ENCODE results near the gene GGT1.
"Not testable (repeated sequence)": the region's sequence is repeated elsewhere in the genome, so short reads cannot be mapped to it uniquely, and the experiment has no call there.

GGT1 gene

DNA sequence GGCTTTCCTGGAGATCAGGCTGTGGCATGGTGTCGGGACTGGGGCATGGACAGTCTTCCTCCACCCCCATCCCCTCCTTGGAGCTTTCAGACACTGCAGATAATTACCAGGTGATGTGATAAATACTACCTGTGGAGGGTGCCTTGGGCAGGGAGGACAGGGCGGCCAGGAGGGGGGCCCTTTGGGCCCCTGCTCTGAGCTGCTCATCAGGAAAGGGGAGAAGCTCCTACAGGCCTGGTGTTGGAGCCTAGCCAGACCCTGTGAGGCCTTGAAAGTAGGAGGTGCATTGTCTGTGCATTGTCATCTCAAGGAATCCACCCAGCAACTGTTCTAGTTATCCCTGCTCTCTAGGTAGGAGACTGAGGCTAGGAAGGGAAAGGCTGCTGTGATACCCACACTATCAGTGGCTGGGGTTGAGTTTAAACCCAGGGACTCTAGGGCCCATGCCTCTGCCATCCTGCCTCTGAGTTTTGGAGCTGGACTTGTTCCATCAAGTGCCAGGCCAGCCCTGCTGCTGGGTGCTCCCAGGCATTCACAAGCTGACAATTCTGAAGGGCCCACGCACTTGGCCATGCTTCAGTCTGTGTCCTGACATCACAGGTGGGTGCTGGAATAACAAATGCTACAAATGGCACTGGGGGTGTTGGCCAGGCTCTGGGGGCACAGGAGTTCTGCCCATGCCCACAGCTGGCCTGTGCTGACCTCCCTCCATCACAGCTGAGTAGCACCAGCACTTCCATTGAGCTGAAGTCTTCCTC, 2.9 kb upstream of the GGT1 start:
- peak; percentile 87 for DNase-seq

DNA sequence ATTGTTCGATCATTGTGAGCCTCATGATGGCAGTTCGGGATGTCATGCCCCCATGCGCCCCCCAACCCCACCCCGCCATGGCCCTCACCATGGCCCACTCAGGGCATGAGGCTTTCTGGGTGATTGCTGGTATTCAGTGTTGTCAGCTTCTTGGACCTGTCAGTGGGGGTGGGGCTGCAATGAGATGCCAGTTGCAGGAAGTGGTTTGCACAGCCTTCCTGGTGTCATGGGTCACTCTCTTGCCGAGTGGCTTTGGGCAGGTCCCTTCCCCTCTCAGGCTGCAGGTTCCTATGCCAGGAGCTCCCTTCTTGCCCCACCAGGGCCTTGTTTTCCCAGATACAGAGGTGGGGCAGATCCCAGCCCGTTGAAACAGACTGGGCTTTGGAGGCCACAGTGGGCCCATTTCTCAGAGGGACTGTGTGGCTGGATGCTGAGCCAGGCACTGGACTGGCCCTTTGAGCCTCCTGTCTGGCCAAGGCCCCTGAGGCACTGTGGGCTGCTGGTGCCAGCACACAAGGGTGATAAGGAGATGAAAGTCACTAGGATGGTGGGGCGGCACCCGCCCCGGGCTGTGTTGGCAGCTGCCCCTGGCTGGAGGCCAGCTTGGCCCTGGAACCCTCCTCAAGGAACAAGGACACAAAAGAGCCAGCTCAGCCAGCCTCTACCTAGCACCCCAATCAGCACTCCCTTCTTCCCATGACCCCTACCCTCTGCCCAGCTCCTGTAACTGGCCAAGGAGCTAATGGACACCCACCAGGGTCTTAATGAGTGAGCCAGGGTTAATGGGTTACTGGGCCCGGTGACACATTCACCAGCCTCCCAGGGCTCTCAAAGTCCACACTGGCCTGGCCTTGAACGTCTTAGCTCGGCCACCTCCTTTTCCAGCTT, 1.5 kb upstream of the GGT1 start:
- peak; percentile 94 for DNase-seq

DNA sequence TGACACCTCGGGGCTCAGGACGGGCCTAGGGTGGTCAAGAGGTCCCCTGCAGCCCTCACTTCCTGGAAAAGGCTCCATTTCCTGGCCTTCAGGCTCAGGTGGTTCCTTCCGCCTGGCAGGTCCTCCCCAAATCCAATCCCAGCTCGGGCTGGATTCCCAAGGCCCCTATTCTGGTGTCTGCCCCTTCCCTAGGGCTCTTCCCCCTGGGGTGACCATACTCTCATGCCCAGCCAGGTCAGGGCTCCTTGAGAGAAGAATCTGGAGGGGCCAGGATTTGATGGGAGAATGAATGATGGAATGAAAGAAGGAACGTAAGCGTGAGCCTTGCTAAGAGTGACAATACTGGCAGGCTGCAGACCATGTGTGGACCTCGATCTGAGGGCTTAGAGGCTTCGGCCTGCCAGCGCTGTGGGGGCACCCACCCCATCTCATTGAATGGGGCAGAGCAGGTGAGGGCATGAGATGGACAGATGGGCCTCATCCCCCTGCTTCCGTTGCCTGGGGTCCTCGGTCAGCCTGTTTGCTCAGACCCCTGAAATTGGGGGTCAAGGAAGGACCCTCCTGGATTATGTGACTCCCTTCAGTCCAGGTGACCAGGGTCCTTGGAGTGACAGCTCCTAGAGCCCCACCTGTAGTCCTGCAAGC, 766 bp upstream of the GGT1 start:
- not testable (repeated sequence) for DNase-seq

DNA sequence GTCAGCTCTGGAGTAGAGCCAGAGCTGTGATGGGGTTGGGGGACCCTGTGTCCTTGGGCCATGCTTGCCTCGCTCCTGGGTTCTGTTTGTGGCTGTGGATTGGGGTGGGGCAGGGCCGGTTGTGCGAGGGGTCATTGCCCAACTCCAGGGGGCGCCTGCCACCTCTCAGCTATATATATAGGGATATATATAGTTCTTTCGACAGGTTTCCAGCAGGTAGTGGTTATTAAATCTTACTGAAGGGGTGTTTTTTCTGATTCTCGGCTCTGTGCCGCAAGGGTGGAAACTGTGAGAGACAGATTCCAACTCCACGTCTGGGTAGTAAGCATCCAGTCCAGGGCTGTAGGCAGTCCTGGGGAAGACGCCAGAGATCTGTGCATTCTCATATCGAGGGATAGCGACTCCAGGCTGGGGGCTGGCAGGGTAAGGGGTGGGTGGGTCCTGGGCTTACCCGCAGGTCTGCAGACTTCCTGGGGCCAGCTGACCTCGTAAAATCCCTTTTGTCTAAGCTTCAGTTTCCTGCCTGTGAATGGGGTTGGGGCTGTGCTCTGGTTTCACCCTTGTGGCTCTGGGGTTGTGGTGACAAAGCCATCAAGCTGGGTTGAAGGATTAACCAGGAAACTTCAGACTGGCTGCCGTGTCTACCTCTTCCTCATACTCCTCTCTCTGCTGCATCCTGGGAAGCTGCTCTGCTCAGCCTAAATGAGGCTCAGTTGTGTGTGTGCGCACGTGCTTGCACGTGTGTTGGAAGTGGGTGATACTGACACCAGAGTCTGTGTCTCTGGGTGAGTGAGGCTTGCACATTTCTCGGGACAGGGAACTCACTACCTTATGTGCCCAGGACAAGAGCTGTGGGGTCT, 1.0 kb downstream of the GGT1 start:
- DNase-seq: peak; percentile 46

DNA sequence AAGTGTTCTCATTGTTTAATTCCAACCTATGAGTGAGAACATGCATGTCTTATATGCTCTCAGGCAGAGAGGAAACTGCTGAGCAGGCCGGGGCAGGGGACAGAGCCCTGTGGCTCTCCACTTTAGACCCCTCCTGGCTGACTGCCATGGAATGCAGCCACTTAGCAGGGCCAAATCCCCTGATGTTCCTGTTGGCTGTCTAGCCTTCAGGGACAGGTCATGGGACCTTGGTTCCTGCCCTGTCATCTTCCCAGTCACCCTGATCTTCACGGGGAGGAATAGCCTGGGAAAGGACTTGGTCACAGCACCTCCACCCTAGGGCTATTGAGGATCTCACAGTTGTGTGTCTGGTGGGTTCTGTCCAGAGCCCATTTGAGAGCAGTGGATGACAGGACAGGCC, 3.3 kb downstream of the GGT1 start:
- not testable (repeated sequence) for DNase-seq

DNA sequence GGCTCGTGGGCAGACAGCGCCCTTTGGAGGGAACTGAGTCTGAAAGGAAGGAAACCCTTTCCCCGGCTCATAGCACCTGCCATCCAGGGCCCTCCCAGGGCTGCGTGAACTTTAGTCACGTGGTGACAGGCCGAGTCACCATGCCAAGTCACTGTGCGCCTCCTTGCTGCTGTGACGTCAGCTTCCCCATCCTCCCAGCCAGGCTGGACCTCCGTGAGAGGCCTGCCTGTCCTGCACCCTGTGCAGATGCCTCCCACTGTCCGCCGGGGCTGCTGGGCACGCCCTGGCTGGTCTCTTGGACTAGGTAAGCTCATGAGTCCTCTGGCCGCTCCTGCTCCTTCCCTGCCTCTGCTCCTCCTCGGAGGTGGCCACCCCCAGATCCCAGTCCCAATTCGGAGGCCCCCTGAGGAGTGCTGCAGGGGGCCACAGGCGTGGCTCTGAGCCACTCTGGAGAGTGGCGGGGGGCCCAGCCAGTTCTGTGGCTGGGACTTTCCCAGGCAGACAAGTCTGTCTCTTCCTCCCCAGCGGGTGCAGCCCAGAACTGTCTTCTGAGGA, 4.5 kb downstream of the GGT1 start:
- DNase-seq: peak; percentile 80

DNA sequence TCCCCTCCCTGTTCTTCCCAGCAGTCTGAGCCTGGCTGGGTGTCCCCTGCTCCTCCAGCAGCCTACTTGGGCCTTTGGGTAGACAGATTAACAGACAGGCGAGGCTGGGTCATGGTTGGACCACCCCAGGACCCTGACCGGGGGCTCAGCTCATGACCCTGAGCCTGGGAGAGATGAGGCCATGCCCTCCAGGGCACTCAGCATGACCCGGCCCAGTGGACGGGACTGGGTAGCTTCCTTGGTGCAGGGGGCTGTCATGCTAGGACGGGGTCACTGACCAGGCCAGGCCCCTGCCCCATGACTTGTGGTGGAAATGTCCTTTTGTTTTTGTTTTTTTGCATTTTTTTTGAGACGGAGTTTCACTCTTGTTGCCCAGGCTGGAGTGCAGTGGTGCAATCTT, 5.3 kb downstream of the GGT1 start:
- DNase-seq: not testable (repeated sequence)

DNA sequence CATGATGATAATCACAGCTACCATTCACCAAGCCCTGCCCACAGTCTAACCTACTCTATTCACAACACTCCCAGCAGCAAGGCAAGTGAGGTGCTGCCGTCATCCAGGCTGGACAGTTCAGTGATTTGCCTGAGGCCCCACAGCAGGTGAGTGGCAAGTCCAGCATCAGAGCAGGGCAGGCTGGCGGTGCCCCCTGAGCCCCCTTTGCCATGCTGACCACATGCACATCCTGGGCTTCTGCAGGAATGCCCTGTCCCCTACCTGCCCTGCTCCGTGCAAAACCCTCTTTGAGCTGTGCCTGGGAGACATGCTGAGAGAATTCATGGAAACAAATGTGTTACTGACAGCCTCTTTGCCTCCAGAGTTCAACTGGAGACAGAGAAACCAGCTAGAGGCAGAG, 6.9 kb downstream of the GGT1 start:
- not testable (repeated sequence) for DNase-seq

DNA sequence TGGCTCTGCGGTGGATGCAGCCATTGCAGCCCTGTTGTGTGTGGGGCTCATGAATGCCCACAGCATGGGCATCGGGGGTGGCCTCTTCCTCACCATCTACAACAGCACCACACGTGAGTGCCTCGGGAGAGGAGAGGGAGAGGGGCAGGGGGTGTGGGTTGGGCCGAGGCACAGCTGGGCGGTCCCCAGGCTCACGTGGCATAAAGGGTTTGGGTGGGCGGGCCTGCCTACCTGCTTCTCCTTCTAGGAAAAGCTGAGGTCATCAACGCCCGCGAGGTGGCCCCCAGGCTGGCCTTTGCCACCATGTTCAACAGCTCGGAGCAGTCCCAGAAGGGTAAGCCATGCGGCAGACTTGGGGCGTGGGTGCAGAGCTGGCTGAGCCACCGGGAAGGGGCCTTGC, 11.8 kb downstream of the GGT1 start:
- DNase-seq: not testable (repeated sequence)

DNA sequence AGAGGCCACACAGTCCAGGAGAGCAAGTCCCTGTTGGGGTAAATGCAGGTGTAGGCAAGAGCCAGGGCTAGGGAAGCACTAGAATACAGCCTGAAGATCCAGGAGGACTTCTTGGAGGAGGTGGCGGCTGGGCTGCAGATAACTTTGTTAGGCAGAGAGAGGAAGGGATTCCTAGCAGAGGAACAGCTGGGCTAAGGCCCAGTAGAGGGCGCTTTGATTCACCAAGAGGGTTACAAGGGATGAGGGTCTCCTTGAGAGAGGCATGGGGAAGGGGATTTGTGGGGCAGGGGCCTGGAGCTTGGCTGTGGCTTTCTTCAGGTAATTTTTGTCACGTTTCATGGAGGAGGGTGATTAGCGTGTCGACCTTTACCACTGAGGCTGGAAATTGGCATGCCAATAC, 18.3 kb downstream of the GGT1 start:
- not testable (repeated sequence) for DNase-seq

DNA sequence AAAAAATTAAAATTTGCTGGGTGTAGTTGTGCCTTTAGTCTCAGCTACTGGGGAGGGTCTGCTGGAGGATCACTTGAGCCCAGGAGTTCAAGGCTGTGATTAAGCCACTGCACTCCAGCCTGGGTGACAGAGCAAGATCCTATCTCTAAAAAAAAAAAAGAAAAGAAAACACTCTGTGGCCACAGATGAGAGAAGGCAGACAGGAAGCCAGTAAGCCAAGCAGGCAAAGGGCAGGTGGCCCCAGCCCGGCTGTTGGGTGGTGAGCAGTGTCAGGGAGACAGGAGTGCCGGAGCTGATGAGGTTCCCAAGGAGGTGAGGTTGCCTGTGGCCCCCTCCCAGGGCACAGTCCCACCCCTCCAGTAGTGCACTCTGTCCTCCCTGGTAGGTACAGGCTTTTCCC, 19.6 kb downstream of the GGT1 start:
- peak; percentile 30 for DNase-seq

DNA sequence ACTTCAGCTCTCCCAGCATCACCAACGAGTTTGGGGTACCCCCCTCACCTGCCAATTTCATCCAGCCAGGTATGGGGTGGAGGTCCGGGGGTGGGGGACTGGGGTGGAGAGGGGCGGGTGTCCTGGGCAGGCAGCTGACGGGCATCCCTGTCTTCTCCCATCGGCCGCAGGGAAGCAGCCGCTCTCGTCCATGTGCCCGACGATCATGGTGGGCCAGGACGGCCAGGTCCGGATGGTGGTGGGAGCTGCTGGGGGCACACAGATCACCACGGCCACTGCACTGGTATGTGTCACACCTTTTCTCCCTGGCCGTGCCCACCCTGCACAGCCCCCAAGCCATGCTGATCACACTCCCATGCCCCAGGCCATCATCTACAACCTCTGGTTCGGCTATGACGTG, 24.9 kb downstream of the GGT1 start:
- DNase-seq: not testable (repeated sequence)

DNA sequence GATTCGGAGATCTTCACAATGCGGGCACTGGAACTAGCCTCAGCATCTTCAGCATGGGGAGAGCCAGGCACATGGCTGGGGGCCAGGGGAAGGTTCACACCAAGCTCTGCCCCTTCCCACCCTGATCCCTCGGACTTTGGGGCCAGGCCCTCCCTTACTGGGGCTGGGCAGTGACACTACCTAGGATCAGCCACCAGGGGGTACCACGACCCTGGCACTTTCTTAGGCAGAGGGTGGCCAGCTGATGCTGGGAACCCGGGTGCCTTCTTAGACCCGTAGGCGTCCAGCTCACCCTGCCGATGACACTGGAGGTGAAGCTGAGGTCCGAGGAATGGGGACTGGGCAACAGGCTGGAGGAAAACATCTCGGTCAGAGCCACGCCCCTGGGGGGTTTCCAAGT, 26.1 kb downstream of the GGT1 start:
- DNase-seq: peak; percentile 35

DNA sequence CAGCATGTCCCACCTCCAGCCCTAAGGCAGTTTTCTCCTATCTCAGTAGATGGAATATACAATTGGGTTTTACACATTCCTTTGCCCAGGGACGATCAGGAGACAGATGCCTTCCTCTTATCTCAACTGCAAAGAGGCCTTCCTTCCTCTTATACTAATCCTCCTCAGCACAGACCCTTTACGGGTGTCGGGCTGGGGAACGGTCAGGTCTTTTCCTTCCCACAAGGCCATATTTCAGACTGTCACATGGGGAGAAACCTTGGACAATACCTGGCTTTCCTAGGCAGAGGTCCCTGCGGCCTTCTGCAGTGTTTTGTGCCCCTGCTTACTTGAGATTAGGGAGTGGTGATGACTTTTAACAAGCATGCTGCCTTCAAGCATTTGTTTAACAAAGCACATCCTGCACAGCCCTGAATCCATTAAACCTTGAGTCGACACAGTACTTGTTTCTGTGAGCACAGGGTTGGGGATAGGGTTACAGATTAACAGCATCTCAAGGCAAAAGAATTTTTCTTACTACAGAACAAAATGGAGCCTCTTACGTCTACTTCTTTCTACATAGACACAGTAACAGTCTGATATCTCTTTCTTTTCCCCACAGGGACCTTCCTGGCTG, 27.9 kb downstream of the GGT1 start:
- DNase-seq: peak; percentile 42

DNA sequence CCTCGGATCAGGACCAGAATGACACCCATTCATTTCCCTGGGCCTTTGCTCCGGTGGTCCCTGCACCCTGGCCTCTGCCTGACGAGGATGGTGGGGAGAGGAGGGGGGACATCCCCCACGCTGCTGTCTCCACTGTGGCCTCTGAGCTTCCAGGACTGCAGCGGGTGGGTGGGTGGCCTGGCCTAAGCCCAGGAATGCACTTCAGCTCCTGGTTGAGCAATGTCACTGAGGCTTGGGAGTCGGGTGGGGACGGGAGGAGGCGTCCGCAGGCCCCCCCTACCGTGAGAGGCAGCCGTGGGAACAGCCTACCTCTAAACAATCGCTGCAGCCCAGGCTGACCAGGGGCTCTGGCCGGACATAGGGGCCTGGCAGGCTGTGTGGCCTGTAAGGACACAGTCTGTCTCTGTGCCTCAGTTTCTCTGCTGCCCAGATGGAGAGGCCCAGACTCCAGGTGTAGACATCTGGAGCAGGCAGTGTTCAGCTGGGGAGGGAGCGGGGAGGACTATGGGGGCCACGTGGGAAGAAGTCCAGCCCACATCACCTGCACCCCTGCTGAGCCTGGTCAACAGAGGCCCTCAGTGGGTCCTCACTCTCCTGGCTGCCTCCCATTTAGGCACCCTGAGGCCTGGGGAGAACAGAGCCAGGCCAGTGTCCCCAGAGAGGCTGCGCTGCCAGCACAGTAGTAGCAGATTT, 28.6 kb downstream of the GGT1 start:
- DNase-seq: not testable (repeated sequence)

DNA sequence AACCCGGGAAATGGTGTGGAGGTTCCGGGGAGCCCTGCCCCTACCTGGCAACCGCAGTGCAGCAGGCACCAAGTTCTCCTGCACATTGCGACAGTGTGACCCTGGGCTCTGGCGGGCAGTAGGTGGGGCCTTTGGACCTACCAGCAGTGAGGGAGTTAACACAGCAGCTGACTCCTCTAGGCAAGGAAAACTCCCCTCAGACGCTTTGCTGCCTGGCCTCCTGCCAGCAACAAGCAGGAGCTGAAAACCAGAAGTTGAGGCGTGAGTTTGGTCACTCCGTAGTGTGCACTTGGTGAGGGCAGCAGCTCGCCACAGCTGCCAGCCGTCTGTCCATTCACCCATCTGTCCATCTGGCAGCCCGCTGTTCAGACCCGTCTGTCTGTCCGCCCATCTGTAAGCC, 29.6 kb downstream of the GGT1 start:
- peak; percentile 49 for DNase-seq

DNA sequence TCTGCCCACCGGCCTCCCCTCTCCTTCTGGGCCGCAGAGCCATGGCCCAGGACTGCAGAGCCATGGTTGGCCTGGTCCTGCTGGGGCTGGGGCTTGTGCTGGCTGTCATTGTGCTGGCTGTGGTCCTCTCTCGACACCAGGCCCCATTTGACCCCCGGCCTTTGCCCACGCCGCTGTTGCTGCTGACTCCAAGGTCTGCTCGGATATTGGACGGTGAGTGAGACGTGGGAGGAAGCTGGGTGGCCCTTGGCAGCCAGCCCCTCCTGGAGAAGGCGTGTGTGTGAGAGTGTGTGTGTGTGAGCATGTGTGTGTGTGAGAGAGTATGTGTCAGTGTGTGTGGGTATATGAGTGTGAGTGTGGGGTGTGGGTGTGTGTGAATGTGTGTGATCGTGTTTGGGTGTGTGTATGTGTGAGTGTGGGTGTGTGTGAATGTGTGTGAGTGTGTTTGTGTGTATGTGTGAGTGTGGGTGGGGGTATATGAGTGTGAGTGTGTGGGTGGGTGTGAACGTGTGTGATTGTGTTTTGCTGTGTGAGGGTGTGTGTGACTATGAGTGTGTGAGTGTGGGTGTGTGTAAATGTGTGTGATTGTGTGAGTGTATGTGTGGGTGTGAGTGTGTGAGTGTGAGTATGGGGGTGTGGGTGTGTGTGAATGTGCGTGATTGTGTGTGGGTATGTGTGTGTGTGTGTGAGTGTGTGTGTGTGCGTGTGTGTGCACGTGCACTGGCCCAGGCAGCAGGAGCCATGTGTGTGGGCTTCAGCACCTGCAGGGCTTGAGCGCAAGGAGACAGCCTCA, 30.4 kb downstream of the GGT1 start:
- peak; percentile 30 for DNase-seq

DNA sequence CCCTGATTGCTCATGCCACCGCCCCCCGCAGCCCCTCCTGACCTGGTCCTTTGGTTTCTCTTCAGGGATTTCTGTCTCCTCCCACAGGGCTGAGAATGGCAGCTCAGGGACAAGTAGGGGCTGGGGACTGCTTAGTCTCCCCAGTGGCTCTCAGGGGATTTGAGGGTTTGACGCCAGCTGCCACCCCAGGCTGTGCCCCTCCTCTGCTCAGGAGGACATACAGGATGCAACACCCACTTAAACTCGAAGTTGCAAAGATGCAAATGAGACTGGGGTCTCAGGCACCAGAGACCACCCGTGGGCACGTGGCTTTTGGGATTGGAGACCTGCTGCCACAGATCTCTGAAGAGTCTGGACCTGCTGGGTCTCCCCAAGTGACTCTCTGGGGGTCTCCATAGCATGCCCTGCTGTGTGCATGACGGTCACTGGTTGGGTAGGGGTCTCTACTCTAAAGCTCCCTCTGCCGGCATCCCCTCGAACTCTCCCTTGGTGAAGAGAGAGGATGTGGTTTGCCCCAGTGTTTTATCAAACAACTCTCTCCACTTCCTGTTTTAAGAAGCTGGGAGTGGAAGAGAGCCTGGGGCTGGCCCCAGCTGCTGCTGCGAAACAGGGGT, 31.9 kb downstream of the GGT1 start:
- peak; percentile 40 for DNase-seq

DNA sequence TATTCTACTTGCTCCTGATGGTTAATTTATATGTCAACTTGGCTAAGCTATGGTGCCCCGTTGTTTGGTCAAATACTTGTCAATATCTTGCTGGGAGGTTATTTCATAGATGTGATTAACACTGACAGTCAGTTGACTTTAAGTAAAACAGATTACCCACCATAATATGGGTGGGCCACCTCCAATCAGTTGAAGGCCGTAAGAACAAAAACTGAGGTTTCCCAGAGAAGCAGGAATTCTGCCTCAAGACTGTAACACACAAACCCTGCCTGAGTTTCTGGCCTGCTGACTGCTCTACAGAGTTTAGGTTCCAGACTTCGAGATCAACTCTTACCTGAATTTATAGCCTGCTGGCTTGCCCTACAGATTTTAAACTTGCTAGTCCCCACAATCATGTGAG, 33.5 kb downstream of the GGT1 start:
- DNase-seq: not testable (repeated sequence)

DNA sequence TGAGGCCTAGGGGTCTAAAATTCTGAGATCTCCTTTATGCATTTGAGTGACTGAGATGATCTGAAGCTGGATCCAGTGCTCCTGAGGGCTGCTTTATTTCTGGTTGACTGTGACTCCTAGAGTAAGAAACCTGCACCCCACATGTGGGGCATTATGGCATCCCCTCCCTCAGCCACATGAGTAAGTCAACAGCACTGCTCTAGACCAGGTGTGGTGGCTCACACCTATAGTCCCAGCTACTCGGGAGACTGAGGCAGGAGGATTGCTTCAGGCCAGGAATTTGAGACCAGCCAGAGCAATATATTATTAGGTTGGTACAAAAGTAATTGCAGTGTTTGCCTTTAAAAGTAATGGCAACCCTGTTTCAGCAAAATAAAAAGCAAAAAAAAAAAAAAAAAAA, 39.3 kb downstream of the GGT1 start:
- DNase-seq: not testable (repeated sequence)
